ENCODE measurements around the gene NTM.

GRCh38 chr11:131592734-131593133 is 222.3 kb downstream of the NTM start:
- TF ChIP-seq POLR2A (IDR thresholded peaks at IDR 0.05) (no peak), CTCF (IDR thresholded peaks at IDR 0.05) (no peak)
